Activated CD4-positive, alpha-beta T cell treated with anti-CD3 and anti-CD28 coated beads, Interleukin-2, amount 50 U/mL, for 4 hours (primary cell): ENCODE data around the gene CPTP.
A peak's percentile ranks its signal among the peaks of the same experiment; 100 is the strongest.

Source experiments
- DNase-seq, 2 experiments: peaks; one replicate each; pipeline ENCODE4 v3.0.0-alpha.2; 2020

Gene CPTP

DNA sequence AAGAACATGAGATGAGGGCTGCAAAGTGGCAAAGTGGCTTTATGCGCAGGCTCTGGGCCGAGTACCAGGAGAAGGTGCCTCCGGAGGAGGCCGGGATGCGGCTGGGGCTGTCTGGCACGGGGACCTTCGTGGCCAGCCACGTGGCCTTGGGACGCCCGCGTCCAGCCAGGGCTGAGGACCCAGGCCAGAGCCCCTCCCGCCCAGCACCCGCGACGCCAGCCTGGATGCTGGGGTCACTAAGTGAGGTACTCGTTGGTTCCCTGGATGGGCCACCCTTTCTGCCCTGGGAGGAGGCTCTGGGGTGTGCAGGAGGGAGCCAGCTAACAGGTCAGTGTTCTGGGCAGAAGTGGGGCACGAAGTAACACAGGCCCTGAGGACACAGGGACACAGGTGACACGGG is 31.8 kb upstream of the CPTP start:
- no peak for DNase-seq

DNA sequence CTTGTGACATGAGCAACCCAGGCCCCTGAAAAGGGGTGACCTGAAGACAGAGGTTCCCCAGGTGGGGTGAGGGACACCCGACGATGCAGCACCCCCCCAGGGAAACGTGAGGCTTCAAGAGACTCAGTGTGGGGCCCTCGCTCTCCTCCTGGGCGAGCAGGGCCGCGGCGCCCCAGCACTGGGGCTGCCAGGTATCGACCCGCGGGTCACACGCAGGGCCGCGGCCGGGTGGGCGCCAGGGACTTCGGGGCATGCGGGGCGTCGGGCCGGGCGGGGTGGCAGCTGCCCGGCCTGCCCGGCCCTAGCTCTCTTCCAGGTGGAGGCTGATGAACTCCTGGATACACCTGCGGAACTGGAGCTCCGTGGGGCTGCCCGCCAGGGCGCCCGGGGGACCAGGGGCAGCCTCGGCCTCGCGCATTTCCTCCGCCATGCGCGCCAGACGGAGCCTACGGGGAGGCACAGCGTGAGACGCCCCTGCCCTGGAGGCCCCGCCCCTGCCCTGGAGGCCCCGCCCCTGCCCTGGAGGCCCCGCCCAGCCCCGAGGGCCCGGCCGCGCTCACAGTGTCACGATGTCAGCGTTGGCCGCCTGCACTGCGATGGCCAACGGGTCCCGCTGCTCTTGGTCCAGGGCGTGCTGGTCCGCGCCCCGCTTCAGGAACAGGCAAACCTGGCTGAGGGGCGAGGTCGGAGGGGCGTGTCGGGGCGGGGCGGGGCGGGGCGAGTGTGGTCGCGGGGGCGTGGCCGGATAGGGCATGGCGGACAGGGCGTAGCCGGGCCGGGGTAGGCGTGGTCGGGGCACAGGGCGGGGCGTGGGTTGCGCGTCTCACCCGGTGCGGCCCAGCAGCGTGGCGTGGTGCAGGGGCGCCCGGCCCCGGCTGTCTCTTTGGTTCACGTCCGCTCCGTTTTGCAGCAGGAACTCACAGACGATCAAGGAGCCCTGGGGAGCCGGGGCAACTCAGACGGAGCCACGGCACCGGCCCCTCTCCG is 31.0 kb upstream of the CPTP start:
- no peak for DNase-seq

DNA sequence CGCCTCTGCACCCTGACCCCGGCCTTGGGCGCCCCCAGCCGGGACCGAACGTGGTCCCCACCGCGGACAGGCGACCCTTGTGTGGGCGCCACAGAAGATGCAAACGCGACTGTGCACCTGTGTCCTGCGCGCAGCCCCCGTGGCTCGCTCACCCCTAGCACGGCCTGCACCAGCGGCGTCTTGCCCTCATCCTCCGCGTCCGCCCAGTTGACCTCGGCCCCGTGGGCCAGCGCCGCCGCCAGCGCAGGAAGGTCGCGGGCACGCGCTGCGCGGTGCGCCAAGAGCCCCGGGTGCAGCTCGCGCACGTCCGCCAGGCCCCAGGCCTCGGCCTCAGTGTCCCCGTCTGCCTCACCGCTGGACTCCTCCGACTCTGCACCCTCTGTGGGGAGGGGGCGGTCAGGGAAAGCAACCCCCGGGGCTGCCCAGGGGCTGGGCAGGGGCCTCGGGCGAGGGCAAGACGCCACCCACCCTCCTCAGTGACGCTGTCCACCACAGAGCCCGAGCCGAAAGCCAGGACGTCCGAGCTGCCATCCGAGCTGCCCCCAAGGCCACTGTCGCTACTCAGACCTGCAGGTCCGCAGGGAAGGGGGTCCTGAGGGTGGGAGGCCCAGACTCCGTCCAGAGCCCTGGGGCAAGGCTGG is 30.2 kb upstream of the CPTP start:
- DNase-seq = no peak

DNA sequence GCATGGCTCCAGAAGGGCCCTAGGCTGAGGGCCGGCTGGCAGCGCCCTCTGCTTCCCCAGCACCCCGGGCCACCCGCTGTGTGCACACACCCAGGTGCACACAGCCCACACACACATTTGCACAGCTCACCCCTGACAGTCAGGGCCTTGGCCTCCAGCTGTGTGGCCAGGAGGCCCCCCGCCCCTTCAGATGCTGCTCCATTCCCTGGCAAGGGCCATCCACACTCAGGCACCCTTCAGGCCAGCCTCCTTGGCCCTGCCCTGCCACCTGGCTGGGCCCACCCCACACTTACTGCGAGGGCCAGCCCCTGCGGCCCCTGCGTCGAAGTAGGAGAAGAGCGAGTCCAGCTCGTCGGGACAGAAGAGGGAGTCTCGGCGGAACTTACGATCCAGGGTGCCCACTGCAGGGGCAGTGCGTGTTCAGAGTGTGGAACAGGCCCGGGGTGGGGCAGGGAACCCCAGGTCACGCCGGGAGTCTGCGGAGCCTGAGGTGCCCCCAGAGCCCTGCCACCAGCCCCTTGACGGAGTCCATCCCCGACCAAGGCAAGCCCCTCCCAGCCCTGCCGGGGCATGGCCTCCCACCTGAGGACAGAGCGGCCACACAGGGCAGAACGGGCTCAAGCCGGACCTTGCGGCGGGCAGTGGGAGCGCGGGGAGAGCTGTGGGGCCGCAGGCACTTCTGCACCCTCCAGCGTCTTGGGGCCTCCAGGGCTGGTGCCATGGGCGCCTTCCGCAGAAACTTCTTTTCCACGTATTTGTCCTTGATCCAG is 29.3 kb upstream of the CPTP start:
- no peak for DNase-seq

DNA sequence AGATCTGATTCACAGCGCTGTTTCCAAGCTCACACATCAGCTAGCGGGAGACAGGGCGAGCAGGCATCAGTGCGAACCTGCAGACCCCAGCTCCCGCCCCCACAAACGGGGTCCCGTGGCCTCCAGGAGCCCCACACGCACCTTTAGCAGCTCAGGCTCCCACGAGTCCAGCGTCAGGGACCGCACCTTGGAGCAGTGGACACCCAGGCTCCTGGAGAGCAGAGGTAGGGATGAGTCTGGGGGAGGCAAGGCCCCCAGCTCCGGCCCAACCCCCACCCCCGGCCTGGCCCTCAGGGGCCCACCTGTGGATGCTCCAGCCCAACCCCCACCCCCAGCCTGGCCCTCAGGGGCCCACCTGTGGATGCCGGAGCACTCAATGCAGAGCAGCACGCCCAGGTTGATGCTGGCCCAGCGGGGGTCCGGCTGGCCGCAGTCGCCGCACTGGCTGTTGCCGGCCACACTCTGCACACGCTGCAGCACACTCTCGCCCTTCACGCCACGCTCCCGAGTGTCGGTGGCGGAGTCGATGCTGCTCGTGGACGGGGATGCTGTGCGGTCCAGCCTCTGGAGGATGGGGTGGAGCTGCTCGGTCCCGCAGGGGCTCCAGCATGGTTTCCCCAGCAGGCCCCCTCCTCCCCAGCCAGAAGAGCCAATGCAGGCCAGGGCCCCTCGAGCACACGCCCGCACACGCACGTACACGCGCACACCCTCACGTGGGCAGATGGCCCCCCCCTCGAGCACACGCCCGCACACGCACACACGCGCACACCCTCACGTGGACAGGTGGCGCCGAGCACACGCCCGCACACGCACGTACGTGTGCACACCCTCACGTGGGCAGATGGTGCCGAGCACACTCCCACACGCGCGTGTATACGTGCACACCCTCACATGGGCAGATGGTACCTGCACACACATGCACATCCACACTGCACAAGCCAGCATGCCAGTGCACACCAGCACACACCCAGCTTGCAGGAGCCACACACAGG is 28.2 kb upstream of the CPTP start:
- DNase-seq = no peak

DNA sequence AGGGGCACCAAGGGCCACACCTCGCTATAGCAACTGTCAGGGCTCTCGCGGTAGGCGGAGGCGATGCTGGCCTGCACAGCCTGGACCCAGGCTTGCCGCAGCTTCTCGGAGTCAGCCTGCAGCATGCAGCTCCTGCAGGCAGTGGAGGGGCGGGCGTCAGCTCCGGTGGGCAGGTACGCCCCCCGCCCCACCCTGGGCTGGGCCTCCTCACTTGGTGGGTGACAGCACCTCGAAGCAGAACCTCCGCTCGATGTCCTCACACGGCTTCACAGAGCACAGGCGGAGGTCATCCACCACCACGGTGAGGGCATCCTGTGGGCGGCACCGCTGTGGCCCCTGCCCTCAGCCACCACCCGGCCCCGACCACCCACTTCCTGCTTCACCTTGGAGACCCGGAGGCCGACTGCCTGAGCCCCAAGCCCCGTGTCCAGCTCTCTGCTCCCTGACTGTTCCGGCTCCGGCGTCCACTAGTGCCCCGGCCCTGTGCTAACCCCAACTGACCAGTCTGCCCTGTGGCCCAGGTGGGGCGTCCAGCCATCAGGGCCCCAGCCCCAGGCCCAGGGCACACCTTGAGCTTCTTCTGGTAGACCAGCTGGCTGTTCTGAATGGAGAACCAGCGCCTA is 26.7 kb upstream of the CPTP start:
- DNase-seq = no peak

DNA sequence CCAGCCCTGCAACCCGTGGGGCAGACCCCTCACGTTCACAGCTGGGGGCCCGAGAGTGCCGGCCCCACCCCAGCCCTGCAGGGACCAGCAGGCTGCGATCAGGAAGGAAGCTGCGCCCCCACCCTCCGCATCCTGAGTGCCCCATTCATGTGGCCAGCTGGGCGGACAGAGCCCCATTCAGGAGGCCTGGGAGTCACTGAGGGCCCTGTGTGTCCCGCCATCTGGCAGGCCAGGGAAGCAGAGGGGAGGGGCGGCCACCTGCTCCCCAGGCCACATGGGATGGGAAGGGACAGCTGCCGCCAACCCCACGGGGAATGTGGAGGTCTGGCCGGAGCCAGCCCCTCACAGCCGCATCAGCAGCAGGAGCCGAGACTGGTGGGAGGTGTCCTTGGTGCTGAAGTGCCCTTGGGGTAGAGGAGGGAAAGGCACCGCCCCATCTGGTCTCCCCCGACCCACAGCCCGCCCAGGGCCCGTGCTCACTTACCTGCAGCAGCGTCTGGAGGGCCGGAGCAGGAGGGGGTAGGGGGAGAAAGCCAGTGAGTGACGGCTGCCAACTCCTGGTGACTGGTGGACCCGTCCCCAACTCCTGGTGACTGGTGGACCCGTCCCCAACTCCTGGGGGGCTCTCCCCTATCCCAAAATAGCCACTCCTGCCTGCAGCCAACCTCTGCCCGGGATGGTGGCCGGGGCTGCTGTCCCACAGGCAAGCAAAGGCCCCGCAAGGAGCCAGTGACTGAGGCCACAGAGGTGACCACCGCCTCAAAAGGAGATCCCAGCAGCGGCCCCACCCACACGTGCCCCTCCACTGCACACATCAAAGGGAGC is 25.5 kb upstream of the CPTP start:
- DNase-seq = no peak

DNA sequence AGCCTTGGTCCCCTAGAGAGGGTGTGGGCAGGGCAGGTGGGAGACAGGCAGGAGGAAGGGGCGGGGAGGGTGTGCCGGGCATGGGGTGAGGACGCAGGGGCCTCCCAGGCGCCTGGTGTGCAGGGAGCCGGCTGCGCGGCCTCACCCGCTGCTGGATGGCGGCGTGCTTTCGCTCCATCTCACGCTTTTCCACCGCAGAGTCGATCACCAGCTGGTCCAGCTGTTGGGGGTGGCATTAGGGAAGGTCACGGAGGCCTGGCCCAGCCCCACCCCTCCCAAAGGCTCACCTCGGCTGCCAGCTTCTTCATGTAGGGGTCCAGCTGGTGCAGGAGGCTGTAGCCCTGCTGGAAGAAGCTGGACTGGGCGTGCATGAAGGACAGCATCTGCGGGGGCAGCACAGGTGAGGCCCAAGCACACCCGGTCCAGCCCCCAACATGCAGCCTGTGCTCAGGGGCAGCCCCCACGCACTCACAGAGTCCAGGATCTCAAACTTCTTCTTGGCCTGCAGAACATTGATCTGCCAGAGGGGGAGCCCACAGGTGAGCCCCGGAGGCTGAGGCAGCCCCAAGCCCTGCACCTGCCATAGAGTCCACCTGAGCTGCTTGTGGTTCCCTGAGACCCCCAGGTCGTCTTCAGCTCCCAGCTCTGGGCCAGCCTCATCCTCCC is 24.8 kb upstream of the CPTP start:
- no peak for DNase-seq

DNA sequence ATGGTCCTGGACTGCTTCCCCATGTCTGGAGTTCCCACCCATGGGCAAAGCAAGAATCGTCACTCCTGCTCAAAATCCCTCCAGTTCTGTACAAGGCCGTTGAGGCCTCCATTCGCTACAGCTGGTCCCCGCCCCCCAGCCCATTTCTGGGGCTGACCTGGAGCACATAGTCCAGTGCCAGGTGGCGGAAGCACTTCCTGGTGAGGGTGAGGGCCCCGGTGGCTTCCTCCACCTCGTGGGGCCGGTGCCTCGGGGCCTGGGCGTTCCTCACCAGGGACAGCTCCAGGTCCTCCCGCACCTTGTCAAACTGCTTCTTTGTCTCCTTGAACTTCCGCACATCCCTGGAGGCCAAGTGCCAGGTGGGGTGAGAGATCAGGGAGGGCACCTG is 24.3 kb upstream of the CPTP start:
- DNase-seq = no peak

DNA sequence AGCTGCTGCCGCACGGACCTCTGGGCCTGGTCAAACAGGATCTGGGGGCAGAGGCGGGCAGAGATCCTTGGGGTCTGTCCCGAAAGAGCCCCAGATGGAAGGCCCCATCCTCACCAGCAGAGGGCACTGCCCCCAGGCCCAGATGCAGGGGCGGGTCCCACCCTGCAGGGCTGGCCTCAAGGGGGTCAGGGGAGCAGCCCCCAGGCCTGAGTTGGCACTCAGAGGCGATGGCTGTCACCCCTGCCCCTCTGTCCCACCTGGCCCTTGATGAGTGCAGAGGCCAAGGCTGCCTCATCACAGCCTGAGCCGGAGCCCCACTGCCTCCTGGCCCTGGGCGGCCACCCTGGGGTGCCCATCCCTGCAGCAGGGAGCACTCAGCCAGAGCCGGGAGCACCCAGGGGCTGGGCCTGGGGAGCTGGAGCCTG is 22.6 kb upstream of the CPTP start:
- DNase-seq = no peak

DNA sequence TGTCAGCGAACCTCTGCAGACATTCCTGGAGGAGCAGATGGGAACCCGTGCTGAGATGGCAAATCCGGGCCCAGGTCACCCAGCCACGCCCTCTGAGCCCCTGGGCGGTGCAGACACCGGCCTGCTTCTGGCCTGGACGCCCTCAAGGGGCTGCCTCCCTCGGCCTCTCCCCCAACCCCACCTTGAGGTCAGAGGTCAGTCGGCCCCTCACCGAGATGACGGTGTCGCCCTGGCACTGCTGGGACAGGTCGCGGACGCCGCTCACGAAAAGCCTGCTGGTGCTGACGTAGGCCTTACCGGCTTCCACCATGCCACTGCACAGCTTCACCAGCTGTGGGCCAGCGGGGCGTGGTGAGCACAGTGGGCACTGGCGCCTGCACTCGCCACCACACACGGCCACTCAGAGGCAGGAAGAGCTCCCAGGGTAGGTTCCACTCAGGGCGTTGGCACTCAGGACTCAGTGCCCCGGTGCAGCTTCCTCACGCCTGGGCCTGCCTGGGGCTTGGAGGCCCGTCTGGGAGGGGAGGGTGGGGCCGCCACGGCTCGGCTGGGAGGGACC is 21.6 kb upstream of the CPTP start:
- DNase-seq = no peak

DNA sequence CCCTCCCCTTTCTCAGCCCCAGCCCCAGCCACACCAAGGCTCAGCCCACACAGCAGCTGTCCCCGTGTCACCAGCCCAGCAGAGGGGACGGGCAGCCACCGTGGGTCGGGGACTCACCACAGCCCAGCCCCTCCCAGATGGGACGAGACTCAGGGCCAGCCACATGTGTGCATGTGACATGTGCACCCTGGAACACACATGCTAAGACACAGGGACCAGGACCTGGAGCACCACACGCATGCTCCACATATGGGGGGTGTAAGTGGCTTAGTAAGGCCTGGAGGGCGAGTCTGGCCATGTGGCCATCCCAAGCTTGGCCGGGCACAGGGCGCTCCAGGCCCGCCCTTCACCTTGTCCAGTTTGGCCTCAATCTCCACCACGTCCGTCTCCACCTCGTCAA is 20.9 kb upstream of the CPTP start:
- no peak for DNase-seq

DNA sequence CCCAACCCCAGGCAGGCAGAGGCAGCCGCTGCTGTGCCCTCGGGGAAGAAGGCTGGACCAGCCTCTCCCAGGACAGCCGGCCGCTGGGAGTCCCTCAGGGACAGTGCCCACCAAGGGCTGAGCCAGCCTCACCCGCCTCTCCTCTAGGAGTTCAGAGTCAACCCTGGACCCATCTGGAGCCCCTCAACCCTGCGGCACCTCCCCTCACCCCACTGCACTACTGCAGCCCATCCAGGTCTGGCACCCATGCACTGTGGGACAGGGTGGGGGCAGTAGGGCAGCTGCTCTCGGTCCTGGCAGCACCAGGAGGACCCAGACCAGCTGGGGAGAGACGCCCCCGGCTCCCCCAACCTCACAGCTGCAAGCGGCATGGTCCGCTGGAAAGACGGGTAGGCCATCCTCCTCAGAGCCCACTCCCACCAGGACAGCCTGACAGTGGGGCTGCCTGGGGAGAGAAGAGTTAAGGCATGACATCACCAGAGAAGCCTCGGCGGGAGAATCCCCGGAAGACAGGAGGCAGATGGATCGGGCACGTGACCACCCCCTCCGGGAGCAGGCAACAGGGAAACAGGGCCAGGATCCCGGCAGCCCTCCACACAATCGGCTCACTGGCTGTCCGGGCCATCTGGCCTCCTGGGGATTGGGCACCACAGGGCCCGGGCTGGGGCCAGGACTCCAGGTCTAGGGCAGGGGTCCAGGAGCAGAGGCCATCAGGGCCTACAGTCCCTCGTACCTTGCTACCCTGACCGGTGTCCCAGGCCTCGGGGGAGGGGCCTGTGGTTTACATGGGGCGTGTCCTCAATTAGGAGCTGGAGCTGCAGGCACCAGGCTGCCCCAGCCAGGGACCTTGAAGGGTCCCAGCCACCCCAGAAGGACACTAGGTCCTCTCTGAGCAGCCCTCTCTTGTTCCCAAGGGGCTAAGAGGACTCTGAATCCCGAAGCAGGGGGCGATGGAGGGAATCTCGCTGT is 20.0 kb upstream of the CPTP start:
- no peak for DNase-seq

DNA sequence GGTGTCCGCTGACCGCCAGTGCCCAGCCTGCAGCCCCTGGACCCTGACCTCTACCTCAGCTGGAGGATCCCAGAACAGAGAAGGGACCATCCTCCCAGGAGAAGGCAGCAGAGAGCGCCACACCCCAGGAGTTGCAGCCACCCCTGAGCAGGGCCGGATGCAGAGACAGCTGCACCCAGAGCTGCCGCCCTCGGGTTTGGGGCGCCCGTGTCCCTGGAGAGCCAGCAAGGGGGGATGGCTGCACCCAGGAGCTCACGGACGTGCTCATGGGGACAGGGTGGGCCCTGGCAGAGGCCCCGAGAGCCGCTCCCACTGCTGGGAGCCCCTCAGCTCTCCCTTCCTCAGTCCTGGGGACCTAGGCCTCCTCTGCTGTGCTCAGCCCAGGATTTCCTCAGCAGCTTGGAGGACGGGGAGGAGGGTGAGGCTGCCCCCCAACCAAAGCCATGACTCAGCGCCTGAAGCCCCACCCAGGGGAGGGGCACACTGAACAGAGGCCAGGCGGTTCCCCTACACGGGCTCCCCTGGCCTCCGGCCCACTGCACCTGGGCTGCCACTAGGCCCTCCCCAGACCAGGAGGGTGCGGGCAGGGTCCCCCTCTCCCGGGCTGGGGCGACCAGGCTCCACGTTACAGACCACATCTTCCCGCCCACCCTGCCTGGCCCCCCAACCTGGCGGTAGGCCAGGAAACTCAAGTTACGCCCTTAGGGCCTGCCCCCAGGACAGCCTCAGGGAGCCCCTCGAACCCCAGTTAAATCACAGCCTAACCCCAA is 19.1 kb upstream of the CPTP start:
- peak; percentile 68 to 70 for DNase-seq

DNA sequence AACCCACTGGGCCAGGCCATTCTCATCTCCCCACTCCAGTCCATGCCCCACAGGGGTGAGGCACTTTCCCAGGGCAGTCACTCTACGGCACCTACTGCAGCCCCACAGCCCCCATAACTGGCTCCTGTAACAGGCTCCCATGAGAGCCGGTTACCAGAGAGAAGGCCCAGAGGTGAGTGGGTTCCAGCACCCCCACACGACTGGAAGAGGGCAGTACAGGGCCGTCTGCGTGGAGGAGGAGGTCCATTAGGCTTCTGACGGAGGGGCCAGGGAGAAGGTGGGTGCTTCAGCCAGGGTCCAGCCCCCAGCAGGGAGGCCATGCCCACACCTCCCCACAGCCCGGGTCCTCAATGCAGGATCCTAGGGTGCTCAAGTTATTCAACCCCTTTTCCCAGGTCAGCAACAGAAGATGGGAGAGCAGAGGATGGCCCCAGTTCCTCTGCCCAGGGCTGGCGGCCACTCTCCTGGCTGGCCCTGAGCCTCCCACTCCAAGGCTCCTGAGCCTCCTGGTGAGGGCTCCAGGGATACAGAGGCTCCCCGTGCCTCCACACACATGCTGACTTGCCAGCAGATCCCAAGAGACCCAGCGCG is 18.4 kb upstream of the CPTP start:
- DNase-seq = no peak

DNA sequence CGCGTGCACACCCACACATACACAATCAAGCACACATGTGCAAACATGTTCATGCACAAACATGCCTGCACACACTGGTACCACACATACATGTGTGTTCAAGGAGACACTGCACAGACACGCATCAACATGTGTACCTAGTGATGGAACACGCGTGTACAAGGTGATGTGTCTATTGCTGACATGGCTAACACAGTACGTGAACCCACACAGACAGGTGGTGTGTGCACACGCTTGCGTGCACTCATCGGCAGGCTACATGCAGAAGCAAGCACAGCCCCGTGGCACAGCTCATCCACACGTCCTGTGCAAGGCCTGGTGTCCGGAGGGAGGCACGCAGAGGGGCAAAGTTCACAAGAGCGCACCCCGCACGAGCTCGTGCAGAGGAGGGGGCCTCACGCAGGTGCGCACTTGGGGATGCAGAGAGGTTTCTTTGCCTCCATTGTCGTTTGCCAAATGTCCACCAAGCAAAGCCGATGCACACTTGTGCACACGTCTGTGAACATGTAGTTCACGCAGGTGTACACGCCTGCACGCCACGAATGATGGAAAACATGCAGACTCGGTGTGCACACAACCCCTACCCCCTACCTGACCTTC is 17.8 kb upstream of the CPTP start:
- DNase-seq = no peak
